ENCODE measurements around the gene EN1.

- TF ChIP-seq CTCF (conservative IDR thresholded peaks at IDR 0.05) (no peak), EZH2 (IDR thresholded peaks at IDR 0.05; ENCODE audit: low read depth) (no peak)
These were observed 36.7 kb downstream of the EN1 start for GRCh38 chr2:118810766-118811165.

Measured in PC-9 (cell line).